GM21390 (cell line): ENCODE results near the gene NEK6.

Experiments used
- ATAC-seq: cut with Tn5 transposase; IDR thresholded peaks from one replicate; pipeline ENCODE4 v1.9.1; 2021; ENCODE audit not compliant: unreplicated experiment

The NEK6 gene

DNA sequence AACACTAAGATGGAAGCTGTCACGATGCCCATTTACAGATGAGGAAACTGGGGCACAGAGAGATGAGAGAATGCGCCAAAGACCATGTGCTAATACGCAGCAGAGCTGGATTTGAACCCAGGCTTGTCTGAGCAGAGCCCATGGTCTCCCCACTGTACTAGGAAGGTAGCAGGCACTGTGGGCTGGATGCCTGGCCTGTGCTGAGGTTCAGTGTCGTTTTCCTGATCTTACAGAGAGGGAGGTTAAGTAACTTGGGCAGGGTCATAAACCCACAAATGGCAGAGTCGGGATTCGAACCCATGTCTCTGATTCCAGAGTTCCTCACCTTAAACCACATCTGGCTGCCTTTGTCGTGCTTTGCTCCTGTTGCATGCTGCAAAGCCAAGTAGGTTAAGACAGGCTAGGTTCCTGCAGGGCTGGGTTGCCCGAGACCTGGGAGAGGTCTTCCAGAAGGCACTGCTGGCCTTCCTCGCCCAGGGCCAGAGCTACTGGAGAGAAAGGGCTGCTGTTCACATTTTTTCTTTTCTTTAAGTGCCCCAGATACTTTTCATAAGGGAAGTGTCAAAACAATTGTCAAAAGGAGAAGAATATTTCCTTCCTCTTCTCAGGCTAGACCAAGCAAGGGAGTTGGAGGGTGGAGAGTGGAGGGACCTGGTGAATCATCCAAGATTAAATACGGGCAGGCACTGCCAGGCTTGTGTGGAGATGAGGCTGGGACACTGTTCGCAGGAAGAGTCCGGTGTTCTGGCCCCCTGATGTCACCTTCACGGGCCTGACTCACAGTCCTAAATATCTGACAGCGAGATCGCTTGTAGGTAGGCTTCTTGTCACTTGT, 3.2 kb downstream of the NEK6 start:
- ATAC-seq, result no peak

DNA sequence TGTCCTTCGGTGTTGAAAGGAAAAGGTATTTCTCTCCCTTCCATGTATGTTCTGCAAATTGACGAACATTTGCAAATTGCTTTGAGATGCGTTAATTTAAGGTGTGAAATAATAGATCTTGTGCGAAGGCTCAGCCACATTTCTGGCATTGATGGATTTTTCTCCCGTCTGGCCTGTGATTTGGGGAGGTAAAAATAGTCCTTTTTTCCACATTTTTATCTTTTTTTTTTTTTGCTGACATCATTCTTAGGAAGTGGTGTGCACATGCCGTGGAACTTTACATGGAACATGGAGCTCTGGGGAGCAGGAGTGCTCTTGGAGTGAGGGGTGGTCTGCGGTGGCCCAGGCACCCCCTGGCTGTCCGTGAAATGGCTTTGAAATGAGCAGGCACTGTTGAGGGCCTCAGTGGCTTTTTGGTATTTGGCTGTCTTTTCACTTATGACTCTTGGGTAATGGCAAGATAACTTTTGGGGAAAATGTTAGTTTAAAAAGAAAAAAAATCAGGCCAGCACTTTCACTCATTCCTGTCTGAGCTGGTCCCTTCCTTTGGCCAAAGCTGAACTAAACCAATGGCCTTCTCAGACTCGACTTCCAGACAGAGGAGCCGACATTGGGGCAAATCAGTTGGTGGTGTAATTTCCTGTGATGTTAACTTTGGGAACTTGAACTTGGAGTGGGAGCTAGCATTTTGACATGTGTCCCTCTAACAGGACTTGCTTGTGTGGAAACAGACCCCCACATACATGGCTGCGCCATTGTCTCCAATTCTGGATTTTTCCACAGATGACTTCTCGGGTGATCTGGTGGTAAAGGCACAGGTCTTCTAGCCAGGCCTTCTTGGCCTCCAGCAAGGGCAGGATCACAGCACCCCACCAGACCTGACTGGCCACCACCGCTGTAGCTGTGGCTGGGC, 4.2 kb downstream of the NEK6 start:
- no peak for ATAC-seq

DNA sequence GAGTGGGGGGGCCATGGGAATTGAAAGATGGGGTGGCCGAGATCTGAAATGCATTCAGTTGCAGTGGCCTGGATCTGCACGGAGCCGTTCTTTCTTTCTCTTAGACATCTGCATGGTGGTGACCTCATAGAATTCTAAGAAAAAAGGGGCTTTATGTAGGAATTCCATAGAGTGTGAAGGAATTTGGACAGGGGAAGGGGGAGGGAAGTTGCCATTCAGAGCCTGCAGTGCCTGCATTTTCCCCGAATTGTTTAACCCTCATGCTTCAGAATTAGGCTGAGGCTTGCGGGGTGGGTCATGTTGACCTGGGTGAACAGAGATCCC, 4.9 kb downstream of the NEK6 start:
- no peak for ATAC-seq

DNA sequence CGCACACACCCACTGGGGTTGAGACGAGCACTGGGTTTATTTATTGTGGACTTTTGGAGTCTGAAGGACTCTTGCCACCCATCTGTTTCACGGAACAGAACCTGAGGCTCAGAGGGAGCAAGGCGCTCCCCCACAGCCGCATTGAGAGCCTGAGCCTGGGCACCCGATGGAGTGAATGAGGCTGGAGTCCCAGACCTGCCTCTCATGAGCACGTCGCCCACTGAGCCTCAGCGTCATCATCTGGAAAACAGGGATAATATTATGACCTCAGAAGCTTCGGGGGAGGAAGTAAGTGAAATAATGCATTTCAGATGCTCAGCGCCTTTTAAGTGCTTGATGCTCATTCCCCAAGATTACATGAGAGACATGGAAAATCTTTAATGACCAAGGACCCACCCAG, 5.5 kb downstream of the NEK6 start:
- ATAC-seq, result no peak

DNA sequence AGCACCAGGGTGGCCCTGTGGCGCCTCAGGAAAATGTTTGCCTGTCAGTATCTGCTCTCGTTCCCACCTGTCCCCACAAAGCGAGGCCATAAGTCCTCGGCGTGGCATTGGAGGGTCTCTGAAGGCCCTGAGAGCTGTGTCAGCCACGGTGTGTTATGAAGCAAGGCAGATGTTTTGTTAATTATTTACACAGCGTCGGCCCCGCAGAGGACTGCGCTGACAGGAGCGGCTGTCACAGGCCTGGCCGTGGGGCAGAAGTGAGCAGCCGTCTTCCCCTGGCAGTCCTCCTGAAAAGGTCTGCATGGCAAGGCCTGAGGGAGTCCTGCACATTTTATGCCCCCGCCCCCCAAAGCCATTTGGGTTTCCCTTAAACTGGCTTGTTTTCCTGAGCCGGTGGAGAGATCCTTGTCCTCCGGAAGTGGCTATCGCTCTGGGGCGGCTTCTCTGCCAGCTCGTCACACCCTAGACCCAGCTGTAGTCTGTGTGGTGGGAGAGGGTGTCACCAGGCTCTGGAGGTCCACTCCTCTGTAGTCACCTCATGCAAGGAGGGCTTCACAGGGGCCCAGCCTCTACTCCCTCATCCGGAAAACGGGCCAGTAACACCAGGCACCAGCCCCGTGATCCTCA, 6.2 kb downstream of the NEK6 start:
- no peak for ATAC-seq

DNA sequence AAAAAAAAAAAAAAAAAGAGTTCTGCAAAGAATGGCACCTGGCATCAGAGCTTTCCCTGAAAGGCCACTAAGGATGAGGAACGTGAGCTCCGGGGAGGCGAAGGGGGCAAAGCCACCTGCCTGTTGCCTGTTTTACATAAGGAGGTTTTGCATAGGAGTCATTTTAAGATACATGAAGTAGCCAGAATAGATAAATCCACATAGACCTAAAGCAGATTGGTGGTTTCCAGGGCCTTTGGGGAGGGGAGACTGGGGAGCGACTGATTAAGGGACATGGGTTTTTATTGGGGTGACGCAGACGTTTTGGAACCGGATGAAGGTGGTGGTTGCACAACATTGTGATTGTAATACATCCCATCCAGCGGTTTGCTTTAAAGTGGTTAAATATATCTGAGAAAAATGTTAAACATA, 7.1 kb downstream of the NEK6 start:
- peak; percentile 65 for ATAC-seq

DNA sequence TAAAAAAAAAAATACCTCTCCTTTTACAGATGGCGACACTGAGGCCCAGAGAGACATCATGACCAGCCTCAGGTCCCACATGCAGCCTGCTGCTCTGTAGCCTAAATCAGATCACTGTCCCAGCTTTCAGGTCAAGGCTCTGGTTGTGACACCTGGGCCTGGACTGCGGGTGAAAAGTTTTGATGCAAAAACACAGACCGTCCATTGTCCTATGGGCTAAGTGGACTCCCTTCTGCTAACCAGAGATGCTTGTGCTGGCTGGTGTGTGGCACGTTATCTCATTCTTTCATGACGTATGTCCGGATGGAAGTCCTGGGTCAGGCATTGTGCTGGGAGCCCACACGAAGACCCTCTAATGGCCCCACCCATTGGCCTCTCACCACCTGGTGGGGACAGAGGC, 7.8 kb downstream of the NEK6 start:
- no peak for ATAC-seq

DNA sequence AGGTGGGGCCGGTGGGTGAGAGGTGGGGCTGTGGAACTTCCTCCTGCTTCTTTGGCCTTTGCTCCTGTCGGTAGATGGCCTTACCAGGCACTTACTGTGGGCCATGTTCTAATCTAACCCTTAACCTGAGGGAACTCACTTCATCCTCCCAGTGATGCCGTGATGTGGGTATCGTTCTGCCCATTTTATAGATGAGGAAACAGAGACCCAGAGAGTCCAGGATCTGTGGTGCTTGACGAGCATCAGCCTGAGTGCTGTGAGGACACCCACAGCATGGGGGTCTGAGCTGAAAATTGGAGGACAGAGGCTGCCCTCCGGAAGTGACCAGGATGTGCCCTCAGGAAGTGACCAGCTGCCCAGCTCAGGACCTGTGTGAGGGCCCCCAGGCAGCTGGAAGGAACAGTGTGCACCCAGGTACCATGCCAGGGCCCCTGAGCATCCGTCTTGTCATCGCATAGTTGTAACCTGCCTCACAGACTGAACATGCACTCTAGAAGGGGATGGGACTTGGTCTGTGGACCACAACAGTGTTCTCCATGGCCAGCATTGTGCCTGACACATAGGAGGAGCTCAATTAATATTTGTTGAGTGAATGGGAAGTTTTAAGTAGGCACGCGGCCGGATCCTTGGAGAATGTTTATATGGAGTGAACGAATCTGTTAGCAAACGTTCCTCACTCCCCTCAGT, 8.5 kb downstream of the NEK6 start:
- ATAC-seq, result no peak

DNA sequence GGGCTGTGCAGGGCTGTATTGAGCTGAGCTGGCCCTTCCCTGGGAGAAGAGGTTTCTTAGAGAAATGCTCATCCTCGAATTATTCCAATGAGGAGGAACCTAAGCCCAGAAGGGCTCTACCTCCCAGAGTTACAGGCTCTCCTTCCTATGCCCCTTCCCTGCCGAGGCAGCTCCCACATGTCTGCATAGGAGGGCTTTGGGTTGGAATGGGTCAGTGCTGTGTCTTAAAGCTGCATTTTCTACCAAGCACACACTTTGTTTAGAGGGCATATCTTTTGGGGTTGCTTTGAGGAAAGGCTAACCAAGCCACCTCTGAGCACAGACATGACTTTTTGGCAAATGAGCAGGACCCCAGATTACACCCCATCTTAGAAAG, 9.1 kb downstream of the NEK6 start:
- ATAC-seq, result no peak

DNA sequence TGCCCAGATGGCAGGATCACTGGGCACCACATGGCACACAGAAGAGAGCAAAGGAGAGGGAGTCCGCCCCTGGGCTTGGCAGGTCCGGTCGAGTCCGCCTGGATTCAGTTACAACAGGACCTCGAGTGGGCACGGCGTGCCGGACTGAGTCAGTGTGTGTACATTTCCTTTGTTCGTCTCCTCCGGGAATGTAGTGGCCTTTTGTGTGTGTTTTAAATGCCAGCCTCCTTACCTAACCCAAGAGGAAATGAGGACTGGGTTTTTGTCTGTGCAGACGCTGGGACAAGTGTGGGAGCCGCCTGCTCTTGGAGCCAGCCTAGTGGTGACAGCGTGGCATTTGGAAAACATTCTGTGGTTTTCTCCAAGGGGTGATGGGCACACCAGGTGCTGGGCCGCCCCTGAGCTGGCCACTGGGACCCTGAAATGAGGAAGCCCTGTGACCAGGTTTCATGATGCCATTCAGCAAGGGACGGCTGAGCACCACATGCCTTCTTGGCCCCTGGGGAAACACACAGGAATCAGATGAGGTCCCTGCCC, 9.6 kb downstream of the NEK6 start:
- no peak for ATAC-seq

DNA sequence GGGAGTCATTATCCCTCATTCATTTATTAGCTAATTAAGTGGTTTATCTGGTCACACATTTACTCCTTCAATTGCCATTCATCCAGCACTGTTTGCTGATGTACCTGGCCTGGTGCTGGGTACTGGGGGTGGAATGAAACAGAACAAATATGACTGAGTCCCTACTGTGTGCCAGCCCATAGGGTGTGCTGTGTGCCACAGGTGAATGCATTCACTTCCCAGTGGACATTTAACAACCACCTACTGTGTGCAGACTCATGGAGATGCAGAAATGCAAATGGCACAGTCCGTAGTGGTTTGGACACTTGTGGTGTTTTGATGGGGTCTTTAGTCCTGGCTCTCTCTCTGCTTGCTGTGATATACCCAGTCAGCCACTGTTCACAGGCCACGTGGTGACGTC, 10.5 kb downstream of the NEK6 start:
- no peak for ATAC-seq

DNA sequence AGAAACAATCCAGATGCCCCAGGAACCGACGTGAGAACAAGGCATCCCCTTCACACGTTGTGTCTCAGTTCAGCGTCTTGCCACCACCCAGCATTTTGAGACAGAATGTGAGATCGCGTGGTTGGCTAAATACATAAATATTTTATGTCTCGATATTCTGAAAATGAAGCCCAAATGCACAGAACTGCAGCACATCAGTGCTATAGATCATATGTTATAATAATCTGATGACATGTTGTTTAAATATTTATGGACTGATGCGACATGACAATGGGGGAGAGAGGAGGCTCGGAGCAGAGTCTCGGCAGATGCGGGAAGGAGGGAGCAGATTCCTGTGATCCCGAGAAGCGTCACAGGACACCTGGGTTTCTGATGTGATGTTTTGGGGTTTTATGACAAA, 10.9 kb downstream of the NEK6 start:
- no peak for ATAC-seq

DNA sequence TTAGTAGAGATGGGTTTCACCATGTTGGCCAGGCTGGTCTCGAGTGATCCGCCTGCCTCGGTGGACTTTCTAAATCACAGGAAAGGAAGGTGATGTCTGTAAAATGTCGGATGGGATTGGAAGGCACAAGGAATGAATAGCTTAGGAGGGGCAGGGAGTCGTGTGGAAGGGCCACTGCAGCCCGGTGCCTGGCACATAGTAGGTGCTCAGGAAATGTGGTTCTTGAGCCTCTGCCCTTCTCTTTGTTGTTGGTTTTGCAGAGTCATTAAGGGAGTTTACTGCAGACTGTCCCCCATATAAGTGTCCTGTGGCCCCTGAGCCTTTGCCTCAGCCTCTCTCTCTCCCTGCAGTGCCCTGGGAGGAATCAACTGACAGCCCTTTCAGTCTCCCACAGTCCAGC, 11.8 kb downstream of the NEK6 start:
- ATAC-seq, result no peak

DNA sequence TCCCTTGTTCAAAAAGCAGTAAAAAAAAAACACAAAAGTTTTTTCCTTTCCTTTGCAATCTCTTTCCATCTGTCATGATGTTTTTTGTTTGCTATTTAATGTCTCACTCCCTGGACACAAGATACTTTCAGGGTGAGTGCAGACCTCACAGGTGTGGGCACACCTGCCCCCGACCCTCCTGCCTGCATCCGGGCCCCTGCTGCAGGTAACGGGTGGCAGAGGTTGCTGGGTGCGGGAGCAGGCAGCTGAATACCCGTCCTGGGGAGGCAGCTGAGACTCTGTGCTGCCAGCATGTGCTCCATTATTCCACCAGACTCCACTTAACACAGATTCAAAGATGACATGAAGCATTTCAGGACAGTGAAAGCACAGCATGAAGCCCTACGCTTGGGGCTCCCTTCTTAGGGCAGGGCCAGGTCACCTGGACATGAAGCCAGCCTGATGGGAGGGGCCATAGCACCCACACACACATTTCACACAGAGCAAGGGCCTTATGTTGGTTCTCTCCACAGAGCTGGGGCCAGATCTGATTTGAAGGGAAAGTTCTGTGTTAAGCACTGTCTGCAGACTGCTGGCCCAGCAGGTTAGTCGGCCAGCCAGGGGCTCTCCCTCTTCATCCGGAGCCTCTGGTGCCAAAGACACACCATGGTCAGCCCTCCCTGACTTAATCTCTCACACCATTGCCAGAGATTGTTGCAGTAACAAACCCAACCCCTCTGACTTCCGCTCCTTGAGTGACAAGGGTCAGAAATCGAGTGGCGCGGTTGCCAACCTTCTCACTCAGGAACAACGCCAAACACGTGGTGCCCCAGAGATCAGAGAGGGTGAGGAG, 13.0 kb downstream of the NEK6 start:
- no peak for ATAC-seq

DNA sequence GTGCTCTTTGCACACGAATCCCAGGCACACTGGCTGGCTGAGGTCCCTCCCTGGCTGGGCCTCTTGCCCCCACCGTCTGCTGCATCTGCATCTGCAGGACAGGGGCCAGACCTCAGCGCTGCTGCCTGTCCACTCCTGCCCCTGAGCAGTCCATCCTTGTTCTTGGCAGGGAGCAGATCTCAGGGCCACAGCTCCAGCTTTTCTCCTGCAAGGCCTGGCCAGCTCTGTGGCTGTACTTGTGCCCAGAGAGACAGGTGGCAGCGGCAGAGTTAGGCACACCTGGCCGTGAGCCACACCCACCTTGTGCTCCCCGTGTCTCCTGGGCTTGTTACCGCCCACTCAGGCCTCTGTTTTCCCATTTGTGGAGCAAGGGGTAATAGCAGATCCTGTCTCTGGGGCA, 13.9 kb downstream of the NEK6 start:
- no peak for ATAC-seq

DNA sequence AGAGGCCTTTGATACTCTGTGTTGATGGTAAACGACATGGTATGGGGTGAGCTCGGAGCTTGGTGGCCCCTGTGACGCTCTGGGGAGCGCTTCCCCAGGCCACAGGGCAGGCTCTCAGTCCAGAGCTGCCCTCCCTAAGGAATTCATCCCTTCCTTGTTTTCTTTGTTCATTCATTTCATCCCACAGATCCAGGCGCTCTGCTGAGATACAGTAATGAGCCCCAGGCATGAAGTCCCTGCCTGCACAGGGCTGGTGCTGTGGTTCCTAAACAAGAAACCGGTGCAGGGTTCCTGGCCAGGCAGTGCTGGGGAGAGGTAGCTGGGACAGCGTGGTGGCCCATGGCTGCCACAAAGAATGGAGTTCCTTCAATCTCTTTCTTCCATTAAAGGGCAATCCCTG, 14.4 kb downstream of the NEK6 start:
- ATAC-seq, result no peak

DNA sequence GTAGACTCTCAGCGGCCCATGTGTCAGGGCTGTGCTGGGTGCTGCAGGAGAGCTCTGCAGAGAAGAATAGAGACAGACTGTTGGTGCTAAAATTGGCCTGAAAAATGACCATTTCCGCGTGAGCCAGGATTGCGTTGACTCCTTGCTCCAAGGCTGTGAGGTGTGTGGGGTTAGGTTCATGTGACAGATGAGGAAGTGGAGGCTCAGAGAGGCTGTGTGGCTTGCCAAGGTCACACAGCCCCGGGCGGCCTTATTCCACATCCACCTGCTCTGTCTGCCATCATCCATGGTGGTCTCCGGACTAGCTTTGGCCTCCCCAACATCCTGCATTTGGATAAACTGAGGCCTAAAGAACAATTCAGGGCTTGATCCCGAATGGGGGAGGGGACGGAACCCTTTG, 15.2 kb downstream of the NEK6 start:
- no peak for ATAC-seq

DNA sequence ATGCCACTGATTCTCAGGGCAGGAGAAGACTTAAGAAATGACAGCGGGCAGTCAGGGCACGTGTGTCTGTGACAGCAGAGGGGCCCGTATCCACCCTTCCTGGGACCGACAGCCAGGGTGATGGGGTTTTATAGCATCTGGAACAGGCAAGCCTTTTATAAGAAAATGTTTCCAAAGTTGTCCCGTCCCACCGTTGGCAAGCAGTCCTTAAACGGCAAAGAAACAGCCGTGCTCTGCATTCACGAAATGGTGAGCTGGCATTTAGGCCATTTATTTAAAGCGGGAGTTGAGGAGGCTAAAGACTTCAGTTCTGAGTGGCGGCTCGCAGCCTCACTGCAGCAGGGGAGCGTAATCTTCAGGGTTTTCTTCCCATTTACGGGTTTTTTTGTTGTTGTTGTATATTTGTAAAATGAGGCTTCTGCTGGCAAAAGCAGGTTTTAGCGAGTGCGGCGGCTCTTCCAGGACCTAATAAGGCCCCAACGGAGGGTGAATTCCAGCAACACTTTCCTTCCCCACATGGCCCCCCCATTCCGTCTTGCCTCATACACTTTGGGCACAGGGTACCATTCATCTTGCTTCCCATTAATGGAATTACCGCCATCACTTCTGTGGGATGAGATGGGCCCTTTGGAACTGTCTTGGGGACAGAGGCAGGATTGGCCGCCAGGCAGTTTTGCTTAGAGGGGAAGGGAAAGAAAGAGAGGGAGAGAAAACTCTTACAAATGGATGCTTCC, 15.8 kb downstream of the NEK6 start:
- ATAC-seq, result no peak

DNA sequence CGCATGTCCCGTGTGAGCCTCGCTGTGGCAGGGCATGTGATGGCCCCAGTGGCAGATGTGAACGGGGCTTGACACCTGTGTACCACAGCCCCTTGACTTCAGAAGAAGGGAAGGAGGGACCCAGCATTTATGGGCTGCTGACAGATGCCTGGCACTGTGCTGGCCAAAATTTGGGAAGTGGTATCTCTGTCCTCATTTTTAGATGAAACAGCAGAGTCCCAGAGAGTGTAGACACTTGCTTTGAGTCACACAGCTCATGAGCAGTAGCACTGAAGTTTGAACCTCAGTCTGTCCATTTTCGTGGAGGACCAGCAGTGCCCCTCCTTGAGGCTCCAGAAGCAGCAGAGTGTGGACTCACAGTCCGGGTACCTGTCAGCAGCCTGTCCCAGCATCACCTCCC, 16.5 kb downstream of the NEK6 start:
- no peak for ATAC-seq

DNA sequence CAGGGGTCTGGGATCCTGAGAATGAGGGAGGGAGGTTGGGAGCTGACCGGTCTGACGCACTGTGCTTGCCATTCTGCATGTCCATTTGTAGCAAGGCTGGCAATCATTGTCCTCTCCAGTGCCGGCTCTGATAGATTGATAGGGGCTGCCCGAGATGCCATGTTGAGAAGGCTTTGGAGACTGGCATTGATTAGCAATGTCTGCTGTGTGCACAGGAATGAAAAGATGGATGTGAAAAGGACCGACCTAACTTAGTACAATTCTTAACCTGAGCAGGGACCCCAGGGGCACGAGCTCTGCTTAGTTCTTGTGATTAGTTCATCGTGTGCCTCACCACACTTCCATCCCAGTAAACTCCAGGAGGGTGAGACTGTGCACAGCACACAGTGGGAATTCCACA, 17.0 kb downstream of the NEK6 start:
- ATAC-seq, result no peak
